ENCODE results near the gene ZDHHC6.
"Not testable (repeated sequence)": the region's sequence is repeated elsewhere in the genome, so short reads cannot be mapped to it uniquely, and the experiment has no call there.

Gene ZDHHC6

DNA sequence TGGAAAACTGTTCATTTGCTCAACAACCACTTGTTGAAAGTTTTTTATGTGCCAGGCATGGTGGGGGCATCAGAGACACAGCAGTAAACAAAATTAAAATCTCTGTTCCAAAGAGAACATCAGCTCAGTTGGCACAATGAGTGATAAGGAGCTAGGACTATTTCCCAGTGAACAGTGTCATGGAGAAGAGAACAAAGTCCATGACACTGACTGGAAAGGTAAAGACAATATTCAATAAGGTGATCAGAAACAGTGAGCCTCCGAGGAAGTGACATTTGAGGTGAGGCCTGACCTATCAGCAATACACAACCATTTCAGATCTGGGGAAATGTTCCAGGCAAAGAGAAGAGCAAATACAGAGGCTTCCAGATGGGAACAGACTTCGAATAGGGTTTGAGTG, 58.2 kb downstream of the ZDHHC6 start:
- H2AFZ ChIP-seq (ENCODE audit: low read length) = no peak overlapping the region
- H3K9ac ChIP-seq (ENCODE audit: low read depth, low read length, poor library complexity, severe bottlenecking) = no peak overlapping the region
- H3K36me3 ChIP-seq (ENCODE audit: insufficient read depth, low read length) = no peaks in the 10 kb centered on the region
- H3K9me3 ChIP-seq (ENCODE audit: insufficient read depth, low read depth, low read length) = no peaks in the 10 kb centered on the region
- no peaks in the 10 kb centered on the region for H3K79me2 ChIP-seq (ENCODE audit: insufficient read depth, low read length)
- no peak overlapping the region for H3K4me3 ChIP-seq (ENCODE audit: low read length, poor library complexity, severe bottlenecking)
- no peaks in the 10 kb centered on the region for H4K20me1 ChIP-seq (ENCODE audit: insufficient read depth, low read length, poor library complexity, severe bottlenecking)
- no peaks in the 10 kb centered on the region for H3K27me3 ChIP-seq (ENCODE audit: insufficient read depth, low read length, poor library complexity, severe bottlenecking)
- peaks cover 9% of the 10 kb centered on the region for H3K4me1 ChIP-seq (ENCODE audit: insufficient read depth, low read length, poor library complexity, severe bottlenecking)
- H3F3A ChIP-seq (ENCODE audit: low read depth) = no peaks in the 10 kb centered on the region
- H3K4me2 ChIP-seq (ENCODE audit: low read depth, low read length, poor library complexity, severe bottlenecking) = no peak overlapping the region
- TF ChIP-seq EZH2phosphoT487 (IDR thresholded peaks at IDR 0.05; ENCODE audit: borderline replicate concordance) = no peak
- TF ChIP-seq, protein P1, sequence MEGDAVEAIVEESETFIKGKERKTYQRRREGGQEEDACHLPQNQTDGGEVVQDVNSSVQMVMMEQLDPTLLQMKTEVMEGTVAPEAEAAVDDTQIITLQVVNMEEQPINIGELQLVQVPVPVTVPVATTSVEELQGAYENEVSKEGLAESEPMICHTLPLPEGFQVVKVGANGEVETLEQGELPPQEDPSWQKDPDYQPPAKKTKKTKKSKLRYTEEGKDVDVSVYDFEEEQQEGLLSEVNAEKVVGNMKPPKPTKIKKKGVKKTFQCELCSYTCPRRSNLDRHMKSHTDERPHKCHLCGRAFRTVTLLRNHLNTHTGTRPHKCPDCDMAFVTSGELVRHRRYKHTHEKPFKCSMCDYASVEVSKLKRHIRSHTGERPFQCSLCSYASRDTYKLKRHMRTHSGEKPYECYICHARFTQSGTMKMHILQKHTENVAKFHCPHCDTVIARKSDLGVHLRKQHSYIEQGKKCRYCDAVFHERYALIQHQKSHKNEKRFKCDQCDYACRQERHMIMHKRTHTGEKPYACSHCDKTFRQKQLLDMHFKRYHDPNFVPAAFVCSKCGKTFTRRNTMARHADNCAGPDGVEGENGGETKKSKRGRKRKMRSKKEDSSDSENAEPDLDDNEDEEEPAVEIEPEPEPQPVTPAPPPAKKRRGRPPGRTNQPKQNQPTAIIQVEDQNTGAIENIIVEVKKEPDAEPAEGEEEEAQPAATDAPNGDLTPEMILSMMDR (conservative IDR thresholded peaks at IDR 0.05; ENCODE audit: low read length) = no peak
- no peaks in the 10 kb centered on the region for H3K9me2 ChIP-seq (replicated peaks; ENCODE audit: low read depth, low read length)

DNA sequence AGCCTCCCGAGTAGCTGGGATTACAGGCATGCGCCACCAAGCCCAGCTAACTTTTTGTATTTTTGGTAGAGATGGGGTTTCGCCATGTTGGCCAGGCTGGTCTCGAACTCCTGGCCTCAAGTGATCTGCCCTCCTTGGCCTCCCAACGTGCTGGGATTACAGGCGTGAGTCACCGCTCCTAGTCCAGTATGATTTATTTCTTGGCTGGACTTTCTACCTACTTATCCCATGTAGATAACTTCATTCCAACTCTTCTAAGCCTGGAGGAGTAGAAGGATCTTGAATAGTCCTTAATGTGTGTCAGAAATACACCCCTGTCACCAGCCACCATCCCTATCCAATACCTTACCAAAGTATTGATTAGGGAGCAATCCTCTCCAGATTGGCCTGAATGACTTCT, 58.7 kb downstream of the ZDHHC6 start:
- not testable (repeated sequence) for H3K36me3 ChIP-seq (ENCODE audit: insufficient read depth, low read length); H2AFZ ChIP-seq (ENCODE audit: low read length); H3K79me2 ChIP-seq (ENCODE audit: insufficient read depth, low read length); H3K4me3 ChIP-seq (ENCODE audit: low read length, poor library complexity, severe bottlenecking); H3K4me1 ChIP-seq (ENCODE audit: insufficient read depth, low read length, poor library complexity, severe bottlenecking); H3K9me3 ChIP-seq (ENCODE audit: insufficient read depth, low read depth, low read length); H3F3A ChIP-seq (ENCODE audit: low read depth); H3K4me2 ChIP-seq (ENCODE audit: low read depth, low read length, poor library complexity, severe bottlenecking); H3K9me2 ChIP-seq (replicated peaks; ENCODE audit: low read depth, low read length); H3K9ac ChIP-seq (ENCODE audit: low read depth, low read length, poor library complexity, severe bottlenecking); H3K27me3 ChIP-seq (ENCODE audit: insufficient read depth, low read length, poor library complexity, severe bottlenecking); H4K20me1 ChIP-seq (ENCODE audit: insufficient read depth, low read length, poor library complexity, severe bottlenecking)

DNA sequence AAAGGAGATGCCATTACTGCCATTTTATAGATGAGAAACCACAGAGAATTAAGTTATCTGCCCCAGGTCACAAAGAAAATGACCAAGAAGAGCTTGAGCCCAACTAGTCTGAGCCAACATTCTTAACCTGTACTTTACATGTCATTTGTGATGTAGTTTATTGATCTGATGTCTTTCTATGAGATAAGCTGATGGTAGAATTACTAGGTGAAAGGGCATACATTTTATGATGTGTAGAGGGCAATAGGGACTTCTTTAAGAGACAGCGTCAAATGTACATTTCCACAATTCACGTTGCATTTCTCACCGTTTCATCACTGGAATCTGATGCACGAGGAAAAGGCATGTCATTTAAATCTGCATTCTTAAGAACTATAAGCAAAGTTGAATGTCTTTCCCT, 61.5 kb downstream of the ZDHHC6 start:
- no peak overlapping the region for H3K4me3 ChIP-seq (ENCODE audit: low read length, poor library complexity, severe bottlenecking)
- H3K27me3 ChIP-seq (ENCODE audit: insufficient read depth, low read length, poor library complexity, severe bottlenecking) = no peaks in the 10 kb centered on the region
- no peak overlapping the region for H2AFZ ChIP-seq (ENCODE audit: low read length)
- no peaks in the 10 kb centered on the region for H3K79me2 ChIP-seq (ENCODE audit: insufficient read depth, low read length)
- H3K9ac ChIP-seq (ENCODE audit: low read depth, low read length, poor library complexity, severe bottlenecking) = no peak overlapping the region
- no peak for TF ChIP-seq EZH2phosphoT487 (IDR thresholded peaks at IDR 0.05; ENCODE audit: borderline replicate concordance)
- no peaks in the 10 kb centered on the region for H4K20me1 ChIP-seq (ENCODE audit: insufficient read depth, low read length, poor library complexity, severe bottlenecking)
- no peaks in the 10 kb centered on the region for H3K9me2 ChIP-seq (replicated peaks; ENCODE audit: low read depth, low read length)
- H3K9me3 ChIP-seq (ENCODE audit: insufficient read depth, low read depth, low read length) = no peaks in the 10 kb centered on the region
- peaks cover 7% of the 10 kb centered on the region for H3K4me1 ChIP-seq (ENCODE audit: insufficient read depth, low read length, poor library complexity, severe bottlenecking)
- H3K4me2 ChIP-seq (ENCODE audit: low read depth, low read length, poor library complexity, severe bottlenecking) = no peak overlapping the region
- H3K36me3 ChIP-seq (ENCODE audit: insufficient read depth, low read length) = no peaks in the 10 kb centered on the region
- H3F3A ChIP-seq (ENCODE audit: low read depth) = no peaks in the 10 kb centered on the region

DNA sequence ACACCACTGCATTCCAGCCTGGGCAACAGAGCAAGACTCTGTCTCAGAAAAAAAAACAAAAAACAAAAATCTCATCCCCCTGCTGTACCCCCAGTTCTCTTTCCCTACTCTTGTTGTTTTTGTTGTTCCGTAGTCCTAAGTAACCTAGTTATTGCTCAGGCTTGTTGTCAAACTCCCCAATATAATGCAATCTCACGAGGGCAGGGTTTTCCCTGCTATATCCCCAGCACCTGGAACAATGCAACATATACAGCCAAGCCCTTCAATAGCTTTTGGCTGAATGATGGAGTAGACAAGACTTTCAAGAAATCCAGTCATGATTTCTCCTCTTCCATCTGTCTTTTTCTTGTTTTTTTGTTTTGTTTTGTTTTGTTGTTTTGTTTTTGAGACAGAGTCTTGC, 62.6 kb downstream of the ZDHHC6 start:
- Histone ChIP-seq H3K9me2 (replicated peaks; ENCODE audit: low read depth, low read length) (no peaks in the 10 kb centered on the region), H3K4me3 (ENCODE audit: low read length, poor library complexity, severe bottlenecking) (no peak overlapping the region), H3K4me1 (ENCODE audit: insufficient read depth, low read length, poor library complexity, severe bottlenecking) (no peaks in the 10 kb centered on the region), H4K20me1 (ENCODE audit: insufficient read depth, low read length, poor library complexity, severe bottlenecking) (no peaks in the 10 kb centered on the region), H3F3A (ENCODE audit: low read depth) (no peaks in the 10 kb centered on the region), H3K9ac (ENCODE audit: low read depth, low read length, poor library complexity, severe bottlenecking) (no peak overlapping the region), H3K27me3 (ENCODE audit: insufficient read depth, low read length, poor library complexity, severe bottlenecking) (no peaks in the 10 kb centered on the region), H2AFZ (ENCODE audit: low read length) (no peak overlapping the region), H3K36me3 (ENCODE audit: insufficient read depth, low read length) (no peaks in the 10 kb centered on the region), H3K9me3 (ENCODE audit: insufficient read depth, low read depth, low read length) (no peaks in the 10 kb centered on the region), H3K4me2 (ENCODE audit: low read depth, low read length, poor library complexity, severe bottlenecking) (no peak overlapping the region), H3K79me2 (ENCODE audit: insufficient read depth, low read length) (no peaks in the 10 kb centered on the region)
- TF ChIP-seq, protein P1 (conservative IDR thresholded peaks at IDR 0.05; ENCODE audit: low read length) = no peak
- TF ChIP-seq EZH2phosphoT487 (IDR thresholded peaks at IDR 0.05; ENCODE audit: borderline replicate concordance) = no peak
